Middle frontal gyrus (tissue), 1 donor: ENCODE measurements around the gene BCORL1.

Source experiments
- DNase-seq: peaks from one replicate; pipeline ENCODE4 v3.0.0-alpha.2; 2015; ENCODE audit warnings: low spot score; ENCODE audit errors: extremely low spot score

Gene BCORL1

DNA sequence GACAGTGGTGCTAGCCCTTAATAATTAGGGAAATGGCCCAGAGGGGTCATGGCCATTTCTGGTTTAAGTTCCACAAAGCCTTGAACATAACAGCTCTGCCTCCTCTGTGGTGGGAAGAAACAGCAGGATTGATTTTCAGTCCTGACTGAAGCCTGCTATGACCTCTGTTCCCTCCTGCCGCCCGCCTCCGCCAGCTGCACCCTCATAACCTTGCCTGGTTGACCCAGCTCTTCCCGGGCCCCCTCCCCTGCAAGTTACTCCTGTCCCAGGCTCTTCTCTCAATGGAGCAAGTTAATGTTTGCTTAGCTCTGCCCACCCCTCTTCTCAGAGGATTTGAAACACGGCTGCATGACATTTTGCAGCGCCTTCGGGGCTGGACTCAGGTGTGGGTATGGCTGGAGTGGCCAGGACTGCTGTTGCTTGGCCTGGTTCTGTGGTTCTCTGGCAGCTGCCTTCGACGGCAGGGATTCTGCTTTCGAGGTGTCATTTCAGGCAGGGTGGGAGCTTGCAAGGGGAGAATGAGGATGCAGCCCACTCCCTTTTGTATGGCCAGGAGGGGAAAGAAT is 27.3 kb downstream of the BCORL1 start:
- no peak for DNase-seq

DNA sequence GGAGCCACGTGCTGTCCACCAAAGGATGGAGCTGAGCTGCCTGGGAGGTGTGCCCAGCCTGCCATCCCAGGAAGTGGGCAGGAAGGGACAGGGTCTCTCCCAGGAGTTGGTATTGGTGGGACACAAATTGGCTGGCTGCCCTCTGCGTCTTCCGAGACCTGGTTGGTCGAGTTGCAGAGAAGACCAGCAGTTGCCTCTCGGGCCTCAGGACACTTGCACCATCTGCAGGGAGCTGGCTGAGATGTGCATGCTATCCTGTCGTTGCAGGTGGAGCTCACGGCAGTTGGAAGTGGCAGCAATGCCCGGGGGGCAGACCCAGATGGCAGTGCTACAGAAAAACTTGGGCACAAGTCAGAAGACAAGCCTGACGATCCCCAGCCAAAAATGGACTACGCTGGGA is 30.2 kb downstream of the BCORL1 start:
- DNase-seq: no peak

DNA sequence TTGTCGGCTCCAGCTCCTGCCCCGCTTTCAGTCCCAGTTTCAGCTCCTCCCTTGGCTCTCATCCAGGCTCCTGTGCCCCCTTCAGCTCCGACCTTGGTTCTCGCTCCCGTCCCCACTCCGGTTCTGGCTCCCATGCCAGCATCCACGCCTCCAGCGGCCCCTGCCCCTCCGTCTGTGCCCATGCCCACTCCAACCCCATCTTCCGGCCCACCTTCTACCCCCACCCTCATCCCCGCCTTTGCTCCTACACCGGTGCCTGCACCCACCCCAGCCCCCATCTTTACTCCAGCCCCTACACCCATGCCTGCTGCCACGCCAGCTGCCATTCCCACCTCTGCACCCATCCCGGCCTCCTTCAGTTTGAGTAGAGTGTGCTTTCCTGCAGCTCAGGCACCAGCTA is 31.2 kb downstream of the BCORL1 start:
- no peak for DNase-seq

DNA sequence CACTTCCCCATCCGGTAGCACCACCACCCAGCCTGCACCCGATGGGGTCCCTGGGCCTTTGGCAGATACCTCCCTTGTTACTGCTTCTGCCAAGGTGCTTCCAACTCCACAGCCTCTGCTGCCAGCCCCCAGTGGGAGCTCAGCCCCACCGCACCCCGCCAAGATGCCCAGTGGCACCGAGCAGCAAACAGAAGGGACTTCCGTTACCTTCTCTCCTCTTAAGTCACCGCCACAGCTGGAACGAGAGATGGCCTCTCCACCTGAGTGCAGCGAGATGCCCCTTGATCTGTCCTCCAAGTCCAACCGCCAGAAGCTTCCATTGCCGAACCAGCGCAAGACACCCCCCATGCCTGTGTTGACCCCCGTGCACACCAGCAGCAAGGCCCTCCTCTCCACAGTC is 31.9 kb downstream of the BCORL1 start:
- no peak for DNase-seq

DNA sequence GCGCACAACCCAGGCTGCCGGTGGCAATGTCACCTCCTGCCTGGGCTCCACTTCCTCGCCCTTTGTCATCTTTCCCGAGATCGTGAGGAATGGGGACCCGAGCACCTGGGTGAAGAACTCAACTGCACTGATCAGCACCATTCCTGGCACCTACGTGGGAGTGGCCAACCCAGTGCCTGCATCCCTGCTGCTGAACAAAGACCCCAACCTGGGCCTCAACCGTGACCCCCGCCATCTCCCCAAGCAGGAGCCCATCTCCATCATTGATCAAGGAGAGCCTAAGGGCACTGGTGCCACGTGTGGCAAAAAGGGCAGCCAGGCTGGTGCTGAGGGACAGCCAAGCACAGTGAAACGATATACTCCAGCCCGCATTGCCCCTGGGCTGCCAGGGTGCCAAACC is 32.3 kb downstream of the BCORL1 start:
- no peak for DNase-seq

DNA sequence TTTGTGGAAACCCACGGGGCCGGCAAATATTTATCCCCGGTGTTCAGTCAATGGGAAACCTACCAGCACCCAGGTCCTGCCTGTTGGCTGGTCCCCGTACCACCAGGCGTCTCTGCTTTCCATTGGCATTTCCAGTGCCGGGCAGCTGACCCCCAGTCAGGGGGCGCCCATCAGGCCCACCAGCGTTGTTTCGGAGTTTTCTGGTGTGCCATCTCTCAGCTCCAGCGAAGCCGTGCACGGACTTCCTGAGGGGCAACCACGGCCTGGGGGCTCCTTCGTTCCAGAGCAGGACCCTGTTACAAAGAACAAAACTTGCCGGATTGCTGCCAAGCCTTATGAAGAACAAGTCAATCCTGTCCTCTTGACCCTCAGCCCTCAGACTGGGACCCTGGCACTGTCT is 32.7 kb downstream of the BCORL1 start:
- DNase-seq: no peak

DNA sequence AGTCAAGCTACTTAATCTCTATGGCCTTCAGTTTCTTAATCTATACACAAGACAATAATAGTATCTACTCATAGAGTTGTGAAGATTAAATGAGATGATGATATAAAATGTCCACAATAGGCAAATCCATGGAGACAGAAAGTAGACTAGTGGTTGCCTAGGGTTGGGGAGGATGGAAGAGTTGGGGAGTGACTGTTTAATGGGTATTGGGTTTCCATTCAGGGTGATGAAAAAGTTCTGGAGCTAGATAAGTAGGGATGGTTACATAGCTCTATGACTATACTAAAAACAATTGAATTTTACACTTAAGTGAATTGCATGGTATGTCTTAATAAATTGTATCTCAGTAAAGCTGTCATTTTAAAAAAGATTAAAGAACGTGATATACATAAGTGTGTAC is 35.7 kb downstream of the BCORL1 start:
- DNase-seq: no peak

DNA sequence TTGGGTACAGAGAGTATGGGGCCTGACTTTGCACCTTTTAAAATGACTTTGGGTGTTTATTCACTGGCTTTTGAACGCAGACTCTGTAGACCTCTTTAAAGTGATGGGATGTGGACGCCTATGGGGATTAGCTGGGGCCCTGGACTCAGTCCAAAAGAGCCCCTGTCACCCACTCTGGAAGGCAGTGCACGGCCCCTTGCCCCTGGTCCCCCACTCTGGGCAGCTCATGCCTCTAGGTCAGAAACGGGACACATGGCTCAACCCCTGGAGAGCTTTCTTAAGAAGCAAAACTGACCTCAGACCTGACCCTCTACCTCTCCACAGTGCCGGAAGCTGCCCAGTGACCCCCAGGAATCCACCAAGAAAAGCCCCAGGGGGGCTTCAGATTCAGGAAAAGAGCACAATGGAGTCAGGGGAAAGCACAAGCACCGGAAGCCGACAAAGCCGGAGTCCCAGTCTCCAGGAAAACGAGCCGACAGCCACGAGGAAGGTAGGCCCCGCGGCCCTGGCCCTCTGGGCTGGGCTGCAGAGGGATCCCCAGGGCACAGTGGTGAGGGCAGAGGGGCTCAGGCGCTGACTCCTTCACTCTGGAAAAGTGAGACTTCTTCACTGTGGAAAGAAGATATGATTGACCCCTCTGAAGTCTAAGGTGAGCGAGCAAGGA is 38.4 kb downstream of the BCORL1 start:
- no peak for DNase-seq

DNA sequence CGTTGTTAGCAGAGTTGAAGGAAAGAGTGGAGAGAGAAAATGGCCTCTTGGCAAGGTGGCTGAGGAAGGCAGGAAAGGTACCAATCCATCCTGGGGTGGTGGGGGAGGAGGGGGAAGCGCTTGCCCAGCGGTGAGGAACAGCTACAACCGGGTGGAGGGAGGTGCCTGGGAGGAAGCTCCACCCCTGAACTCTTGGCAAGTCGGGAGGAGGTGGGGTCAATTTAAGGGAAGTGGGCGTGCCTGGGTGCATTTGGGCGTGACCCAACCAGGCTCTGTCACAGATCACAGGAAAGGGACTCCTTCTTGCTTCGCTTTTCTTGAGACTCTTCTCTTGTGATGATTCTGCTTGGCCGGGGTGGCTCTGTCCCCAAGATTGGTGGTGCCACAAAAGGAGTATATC is 41.7 kb downstream of the BCORL1 start:
- DNase-seq: no peak

DNA sequence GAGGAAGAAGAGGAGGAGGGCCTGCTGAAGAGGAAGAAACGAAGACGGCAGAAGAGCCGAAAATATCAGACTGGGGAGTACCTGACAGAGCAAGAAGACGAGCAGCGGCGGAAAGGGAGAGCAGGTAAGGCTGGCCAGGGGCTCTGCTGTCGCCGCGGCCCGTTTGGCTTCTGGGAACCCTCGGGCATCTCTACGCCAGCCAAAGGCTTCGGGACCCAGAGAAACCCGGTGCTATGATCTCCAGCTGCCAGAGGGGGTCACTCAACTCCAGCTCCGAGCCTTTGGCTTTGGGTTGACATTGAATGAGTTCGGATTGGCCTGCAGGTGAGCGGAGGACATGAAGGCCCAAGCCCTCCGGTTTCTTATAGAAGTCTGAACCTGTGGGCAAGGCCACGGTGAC is 42.8 kb downstream of the BCORL1 start:
- DNase-seq: no peak

DNA sequence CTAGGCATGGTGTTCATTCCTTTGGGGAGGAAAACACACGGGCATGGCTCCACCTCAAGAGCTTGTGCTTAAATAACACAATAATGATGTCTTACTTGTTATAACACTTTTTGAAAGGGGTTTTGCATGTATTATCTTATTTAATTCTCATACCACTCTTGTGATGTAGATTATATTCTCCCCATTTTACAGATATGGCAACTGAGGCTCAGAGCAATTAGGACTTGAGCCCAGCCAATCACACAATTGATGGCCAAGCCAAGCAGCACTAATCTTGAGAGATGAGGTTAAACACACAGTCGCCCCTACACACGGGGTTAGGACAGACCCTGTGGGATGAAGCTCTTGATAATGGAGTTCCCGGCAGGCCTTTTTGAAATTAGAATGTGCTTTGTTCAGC is 45.1 kb downstream of the BCORL1 start:
- no peak for DNase-seq

DNA sequence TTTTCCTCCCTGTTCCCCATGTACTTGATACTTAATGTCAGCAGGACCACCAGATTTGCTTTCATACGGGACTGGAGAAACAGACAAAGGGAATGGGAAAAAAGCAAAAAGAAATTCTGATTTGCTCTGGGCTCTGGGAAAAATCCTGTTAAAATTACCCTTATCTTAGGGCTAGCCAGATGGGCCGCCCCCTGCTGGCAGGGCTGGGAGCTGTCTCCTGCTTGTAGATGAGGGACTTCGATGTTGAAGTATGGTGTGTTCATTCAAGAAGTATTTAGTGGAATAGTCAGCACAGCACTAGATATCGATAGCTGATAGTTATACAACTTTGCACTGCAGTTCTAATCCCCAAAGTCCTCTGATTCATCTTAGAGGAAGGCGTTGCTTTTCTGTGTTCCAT is 45.8 kb downstream of the BCORL1 start:
- no peak for DNase-seq

DNA sequence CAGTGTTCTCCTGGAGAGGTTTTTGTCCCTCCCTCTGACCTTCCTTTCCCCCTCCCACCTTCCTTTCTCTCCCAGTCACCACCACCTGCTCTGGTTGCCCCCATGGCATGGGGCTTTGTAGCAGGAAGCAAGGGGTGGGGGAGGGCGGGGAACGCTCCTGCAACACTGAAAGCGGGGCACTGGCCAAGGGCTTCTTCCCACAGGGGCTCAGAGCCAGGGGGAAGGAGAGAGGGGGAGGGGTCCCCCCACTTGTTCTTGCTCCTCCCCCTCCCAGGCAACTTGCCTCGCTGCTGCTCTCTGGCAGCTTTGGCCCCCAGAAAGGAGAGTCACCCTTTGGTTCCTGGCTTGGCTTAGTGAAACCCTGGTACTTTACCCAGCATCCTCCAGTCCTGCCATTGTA is 48.4 kb downstream of the BCORL1 start:
- DNase-seq: no peak

DNA sequence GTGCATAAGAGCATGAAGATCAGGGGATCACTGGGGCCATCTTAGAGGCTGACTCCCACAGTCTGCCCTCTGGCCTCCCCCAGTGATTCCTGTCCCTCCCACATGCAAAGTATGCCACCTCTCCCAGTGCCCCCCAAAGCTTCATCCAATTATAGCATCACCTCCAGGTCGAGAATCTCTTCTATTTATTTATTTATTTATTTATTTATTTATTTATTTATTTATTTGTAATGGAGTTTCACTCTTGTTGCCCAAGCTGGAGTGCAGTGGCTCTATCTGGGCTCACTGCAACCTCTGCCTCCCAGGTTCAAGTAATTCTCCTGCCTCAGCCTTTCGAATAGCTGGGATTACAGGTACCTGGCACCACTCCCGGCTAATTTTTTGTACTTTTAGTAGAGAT is 50.1 kb downstream of the BCORL1 start:
- no peak for DNase-seq

DNA sequence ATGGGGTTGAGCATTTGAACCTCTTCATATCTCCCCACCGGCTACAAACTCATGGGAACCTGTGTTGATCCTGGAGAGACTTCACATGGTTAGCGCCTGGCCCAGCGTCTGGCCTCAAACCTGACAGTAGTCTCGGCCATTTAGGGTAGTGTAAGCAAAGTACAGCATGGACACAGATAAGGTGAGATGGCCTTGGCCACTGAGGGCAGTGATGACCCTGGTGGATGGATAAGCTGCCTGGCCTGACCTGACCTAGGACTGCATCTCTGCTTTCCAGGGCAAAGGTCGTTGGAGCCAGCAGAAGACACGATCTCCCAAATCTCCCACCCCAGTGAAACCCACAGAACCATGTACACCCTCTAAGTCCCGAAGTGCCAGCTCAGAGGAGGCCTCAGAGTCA is 51.7 kb downstream of the BCORL1 start:
- no peak for DNase-seq

DNA sequence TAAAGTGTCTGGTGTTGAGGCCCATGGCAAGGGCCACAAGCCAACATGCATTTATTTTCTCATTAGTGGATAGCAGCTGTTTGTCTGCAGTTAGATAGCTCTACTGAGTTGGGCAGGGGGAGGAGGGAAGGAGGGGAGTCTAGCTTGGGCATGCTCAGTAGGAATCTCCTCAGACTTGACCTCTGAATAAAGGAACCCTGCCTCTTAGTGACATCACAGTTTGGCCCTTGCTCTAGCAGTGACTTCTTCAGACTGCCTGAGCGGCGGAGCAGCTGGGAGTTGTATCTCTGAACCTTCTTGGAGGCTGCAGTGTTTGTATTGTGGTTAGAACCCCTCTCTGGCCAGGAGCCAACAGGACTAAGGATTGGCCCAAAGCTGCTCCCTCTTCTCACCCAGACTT is 57.4 kb downstream of the BCORL1 start:
- no peak for DNase-seq

DNA sequence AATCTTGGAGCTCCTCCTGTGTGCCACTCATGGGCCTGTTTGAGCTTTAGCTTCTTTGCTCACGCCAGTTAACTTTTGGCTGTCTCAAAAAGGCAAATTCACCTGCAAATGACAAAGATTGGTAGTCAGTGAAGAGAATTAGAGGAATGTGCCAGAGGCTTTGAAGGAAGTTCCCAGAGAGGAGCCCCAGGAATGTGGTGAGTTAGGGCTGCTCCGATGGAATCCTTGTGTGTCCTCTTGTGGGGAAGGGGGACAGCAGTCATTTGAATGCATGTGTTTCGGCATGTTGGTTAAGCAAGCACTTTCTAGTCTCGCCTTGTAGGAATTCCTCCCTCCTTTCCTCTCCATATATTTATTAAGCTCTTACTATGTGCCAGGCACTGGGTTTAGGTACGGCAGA is 65.0 kb downstream of the BCORL1 start:
- DNase-seq: no peak

DNA sequence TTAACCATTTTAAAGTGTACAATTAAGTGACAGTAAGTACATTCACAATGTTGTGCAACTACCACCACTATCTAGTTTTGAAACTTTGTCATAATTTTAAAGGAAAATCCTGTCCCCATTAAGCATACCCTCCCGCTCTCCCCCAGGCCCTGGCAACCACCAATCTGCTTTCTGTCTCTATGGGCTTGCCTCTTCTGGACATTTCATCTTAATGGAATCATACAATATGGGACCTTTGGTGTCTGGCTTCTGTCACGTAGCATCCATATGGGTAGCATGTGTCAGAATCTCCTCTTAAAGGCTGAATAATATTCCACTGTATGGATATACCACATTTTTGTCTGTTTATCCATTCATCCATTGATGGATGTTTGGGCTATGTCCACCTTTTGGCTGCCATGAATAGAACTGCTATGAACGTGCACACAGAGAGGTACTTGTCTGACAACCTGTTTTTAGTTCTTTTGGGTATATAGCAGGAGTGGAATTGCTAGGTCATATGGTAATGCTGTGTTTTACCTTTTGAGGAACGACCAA is 66.3 kb downstream of the BCORL1 start:
- DNase-seq: no peak

DNA sequence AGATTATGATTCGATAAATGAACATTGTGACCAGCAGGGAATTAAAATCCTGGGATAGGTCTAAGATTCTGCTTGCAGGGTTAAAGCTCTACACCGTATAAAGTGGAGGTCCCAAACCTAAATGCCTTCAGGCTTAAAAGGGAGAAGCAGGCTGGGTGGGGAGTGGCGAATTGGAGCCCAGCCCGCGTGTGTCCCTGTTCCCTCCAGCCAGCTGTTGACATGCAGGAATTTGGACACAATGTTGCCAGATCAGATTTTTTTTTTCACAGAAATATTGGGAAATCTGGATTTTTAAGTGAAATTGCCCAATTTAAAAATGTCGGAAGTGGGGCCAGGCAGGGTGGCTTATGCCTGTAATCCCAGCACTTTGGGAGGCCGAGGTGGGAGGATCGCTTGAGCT is 67.4 kb downstream of the BCORL1 start:
- DNase-seq: no peak

DNA sequence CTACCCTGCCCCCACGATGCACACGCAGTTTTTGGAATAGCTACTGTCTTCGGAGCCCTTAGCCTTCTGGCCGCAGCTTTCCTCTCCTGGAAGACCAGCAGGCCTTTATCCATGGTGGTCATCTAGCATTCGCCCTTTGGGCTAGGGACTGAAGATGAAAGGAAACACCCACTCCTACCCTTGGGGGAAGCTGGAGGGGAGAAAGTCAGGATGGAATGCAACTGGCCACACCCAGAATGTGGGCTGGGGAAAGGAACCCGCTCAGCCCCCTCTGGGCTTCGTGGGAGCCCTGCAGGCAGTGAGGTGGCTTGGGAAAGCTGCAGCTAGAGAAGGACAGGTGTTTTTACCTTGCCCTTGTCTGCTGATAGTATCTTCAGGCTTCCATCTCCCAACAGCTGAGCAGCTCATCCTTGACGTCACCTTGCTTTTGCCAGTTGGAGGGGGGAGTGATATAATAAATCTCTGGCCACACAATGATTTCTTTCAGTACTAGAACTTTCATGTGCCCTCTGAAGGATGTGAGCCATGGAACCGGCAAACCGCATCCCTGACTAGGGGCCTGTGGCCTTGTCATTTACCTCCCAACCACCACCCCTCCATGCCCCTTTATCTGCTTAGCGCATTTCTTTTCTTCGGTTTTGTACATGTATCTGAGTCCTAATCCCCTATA is 68.9 kb downstream of the BCORL1 start:
- no peak for DNase-seq

DNA sequence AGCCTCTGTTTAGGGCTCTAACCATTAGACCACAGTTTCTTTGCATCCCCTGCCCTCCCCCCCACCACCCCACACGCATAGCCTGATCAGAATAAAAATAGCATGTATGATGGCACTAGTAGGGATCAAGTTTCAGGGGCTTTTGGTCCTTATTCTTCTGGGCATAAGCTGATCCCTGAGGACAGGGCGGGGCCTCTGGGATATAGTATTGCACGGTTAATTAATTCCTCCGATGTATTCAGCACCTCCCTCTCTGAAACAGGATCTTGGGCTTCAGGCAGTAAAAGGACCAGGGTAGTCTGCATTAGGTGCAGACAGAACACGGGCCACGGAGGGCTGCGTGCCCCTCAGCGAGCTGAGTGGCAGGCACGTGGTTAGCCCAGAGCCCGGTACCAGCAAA is 70.8 kb downstream of the BCORL1 start:
- no peak for DNase-seq

DNA sequence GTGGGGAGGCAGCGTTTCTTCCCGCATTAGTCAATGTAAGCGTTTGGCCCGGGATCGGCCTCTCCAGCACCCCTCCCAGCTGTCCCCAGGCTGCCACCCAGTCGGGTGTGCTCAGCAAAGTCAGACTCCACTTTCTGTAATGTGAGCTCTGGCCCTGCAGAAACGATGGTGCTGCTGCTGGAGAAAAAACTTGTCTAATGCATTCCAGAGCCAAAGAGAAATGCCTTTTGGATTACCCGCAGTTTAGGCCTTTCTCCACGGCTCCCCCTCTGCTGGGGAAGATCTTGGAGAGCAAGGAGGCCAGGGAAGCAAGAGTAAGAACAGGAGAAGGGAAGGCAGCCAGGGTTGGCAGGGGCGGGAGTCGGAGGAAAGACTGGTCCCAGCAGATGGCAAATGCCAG is 72.7 kb downstream of the BCORL1 start:
- DNase-seq: no peak

DNA sequence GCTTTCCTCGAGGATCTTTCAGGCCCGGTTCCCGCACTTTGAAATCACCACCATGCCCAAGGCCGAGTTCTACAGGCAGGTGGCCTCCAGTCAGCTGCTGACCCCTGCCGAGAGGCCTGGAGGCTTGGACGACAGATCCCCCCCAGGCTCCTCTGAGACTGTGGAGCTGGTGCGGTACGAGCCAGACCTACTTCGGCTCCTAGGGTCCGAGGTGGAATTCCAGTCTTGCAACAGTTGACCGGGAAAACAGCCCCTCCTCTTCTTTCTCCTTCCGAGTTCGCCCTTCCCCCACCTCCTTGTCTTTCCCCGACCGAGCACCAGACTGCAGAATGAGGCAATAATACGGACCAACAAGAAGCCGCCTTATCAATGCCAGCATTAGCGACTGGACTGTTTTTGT is 73.5 kb downstream of the BCORL1 start:
- DNase-seq: no peak
